HL-60 (cell line): ENCODE results near the gene ATP11B.

ENCODE experiments used
- GABPA ChIP-seq: IDR thresholded peaks from 2 replicates; pipeline ENCODE4 v1.6.1; 2012; ENCODE audit warnings: low read depth
- POLR2AphosphoS5 ChIP-seq: IDR thresholded peaks from 2 replicates; pipeline ENCODE4 v1.6.1; 2012; ENCODE audit warnings: low read depth
- TF ChIP-seq, protein P1 (sequence below): IDR thresholded peaks from one replicate; pipeline ENCODE4 v1.5.1; 2011; ENCODE audit warnings: low read length, control low read depth, inconsistent platforms; ENCODE audit not compliant: insufficient read depth
- TF ChIP-seq, protein P2 (sequence below): IDR thresholded peaks from 2 replicates; pipeline ENCODE4 v1.6.1; 2012; ENCODE audit warnings: low read depth; ENCODE audit not compliant: insufficient replicate concordance

DNA sequence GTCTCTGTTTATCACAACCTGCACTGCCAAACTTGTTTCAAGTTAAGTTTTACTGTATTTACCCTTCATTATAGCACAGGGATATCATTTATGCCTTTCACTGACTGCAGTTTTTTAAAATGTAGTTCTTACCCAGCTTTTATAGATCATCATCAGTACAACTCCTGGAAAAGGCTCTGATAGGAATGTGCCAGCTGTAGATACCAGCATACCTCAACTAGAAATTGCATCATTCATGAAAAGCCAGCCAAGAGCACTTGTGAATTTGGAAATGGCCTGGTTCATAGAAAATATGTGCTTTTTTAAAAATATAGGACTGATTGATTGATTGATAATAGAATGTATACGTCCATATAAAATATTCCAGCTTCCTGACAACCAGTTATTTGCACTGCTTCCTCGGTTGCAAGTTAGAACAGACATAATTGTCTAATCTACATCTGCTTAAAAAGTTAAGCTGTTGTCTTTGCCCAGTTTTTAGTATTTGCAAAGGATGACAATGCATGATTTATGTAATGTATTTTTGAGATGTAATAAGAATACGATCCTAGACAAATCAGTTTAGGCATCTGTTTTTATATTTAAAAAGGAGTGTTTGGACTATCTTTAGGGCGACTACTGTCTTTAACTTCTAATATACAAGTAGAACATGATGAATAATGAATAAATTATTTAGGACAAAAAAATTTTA, 128.5 kb downstream of the ATP11B start:
- TF ChIP-seq, protein P1, sequence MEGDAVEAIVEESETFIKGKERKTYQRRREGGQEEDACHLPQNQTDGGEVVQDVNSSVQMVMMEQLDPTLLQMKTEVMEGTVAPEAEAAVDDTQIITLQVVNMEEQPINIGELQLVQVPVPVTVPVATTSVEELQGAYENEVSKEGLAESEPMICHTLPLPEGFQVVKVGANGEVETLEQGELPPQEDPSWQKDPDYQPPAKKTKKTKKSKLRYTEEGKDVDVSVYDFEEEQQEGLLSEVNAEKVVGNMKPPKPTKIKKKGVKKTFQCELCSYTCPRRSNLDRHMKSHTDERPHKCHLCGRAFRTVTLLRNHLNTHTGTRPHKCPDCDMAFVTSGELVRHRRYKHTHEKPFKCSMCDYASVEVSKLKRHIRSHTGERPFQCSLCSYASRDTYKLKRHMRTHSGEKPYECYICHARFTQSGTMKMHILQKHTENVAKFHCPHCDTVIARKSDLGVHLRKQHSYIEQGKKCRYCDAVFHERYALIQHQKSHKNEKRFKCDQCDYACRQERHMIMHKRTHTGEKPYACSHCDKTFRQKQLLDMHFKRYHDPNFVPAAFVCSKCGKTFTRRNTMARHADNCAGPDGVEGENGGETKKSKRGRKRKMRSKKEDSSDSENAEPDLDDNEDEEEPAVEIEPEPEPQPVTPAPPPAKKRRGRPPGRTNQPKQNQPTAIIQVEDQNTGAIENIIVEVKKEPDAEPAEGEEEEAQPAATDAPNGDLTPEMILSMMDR = no peak
- TF ChIP-seq, protein P2, sequence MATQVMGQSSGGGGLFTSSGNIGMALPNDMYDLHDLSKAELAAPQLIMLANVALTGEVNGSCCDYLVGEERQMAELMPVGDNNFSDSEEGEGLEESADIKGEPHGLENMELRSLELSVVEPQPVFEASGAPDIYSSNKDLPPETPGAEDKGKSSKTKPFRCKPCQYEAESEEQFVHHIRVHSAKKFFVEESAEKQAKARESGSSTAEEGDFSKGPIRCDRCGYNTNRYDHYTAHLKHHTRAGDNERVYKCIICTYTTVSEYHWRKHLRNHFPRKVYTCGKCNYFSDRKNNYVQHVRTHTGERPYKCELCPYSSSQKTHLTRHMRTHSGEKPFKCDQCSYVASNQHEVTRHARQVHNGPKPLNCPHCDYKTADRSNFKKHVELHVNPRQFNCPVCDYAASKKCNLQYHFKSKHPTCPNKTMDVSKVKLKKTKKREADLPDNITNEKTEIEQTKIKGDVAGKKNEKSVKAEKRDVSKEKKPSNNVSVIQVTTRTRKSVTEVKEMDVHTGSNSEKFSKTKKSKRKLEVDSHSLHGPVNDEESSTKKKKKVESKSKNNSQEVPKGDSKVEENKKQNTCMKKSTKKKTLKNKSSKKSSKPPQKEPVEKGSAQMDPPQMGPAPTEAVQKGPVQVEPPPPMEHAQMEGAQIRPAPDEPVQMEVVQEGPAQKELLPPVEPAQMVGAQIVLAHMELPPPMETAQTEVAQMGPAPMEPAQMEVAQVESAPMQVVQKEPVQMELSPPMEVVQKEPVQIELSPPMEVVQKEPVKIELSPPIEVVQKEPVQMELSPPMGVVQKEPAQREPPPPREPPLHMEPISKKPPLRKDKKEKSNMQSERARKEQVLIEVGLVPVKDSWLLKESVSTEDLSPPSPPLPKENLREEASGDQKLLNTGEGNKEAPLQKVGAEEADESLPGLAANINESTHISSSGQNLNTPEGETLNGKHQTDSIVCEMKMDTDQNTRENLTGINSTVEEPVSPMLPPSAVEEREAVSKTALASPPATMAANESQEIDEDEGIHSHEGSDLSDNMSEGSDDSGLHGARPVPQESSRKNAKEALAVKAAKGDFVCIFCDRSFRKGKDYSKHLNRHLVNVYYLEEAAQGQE = no peak
- TF ChIP-seq POLR2AphosphoS5 (no peak), GABPA (no peak)
